ENCODE results near the gene PSMF1.

PSMF1 gene

DNA sequence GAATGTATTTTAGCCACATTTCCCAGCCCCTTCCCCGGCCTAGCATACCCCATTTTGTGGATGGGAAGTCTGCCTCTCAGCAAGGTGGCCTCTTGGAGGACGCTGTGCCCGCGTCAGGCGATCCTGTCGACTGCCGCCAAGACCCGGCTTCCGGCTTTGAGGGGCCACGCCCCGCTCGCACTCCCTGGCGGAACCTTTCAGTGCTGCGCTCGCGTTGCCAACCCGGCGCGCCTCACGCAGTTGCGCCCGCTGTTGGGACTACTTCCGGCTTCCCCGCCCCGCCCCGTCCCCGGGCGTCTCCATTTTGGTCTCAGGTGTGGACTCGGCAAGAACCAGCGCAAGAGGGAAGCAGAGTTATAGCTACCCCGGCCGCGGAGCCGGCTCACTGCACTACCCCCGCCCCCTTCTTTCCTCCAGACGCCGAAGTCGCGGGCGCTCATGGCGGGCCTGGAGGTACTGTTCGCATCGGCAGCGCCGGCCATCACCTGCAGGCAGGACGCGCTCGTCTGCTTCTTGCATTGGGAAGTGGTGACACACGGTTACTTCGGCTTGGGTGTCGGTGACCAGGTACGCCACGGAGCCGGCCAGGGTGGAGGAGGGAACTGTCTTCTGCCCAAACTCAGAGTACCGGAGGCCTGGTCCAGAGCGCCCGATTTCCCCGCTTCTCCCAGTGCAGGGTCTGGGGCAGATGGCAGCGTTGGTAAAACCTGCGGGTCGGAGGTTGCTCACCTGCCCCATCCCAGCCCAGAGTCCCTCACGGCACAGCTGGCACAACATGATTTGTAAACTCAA, at the start of gene PSMF1:
Gene PSMF1 (plus strand): TSS at position 267 of the 792 bp plus-strand sequence. CDS start 172 bp downstream, at position 439.
- TF ChIP-seq, protein P1, sequence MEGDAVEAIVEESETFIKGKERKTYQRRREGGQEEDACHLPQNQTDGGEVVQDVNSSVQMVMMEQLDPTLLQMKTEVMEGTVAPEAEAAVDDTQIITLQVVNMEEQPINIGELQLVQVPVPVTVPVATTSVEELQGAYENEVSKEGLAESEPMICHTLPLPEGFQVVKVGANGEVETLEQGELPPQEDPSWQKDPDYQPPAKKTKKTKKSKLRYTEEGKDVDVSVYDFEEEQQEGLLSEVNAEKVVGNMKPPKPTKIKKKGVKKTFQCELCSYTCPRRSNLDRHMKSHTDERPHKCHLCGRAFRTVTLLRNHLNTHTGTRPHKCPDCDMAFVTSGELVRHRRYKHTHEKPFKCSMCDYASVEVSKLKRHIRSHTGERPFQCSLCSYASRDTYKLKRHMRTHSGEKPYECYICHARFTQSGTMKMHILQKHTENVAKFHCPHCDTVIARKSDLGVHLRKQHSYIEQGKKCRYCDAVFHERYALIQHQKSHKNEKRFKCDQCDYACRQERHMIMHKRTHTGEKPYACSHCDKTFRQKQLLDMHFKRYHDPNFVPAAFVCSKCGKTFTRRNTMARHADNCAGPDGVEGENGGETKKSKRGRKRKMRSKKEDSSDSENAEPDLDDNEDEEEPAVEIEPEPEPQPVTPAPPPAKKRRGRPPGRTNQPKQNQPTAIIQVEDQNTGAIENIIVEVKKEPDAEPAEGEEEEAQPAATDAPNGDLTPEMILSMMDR (IDR thresholded peaks at IDR 0.05), result no peak

GRCh38 chr20:1072258-1072657, 46.1 kb upstream of the PSMF1 start:
- TF ChIP-seq, protein P1 (IDR thresholded peaks at IDR 0.05), result no peak

DNA sequence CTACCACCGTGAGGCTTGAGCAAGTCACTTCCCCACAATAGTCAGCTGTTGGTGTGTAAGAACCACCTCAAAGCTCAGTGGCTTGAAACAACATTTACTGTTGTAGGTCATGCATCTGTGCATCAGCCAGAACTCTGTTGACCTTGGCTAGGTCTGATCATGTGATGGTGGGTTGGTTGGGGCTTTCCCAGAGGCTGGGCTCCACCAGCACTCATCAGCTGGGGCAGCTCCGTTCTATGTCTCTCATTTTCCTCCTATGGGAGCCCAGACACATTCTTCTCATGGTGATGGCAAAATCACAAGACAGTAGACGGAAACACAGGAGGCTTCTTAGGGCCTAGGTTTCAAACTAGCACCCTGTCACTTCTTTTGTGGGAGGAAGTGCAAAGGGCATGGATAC, 42.8 kb upstream of the PSMF1 start:
- TF ChIP-seq, protein P1 (IDR thresholded peaks at IDR 0.05), result no peak

- TF ChIP-seq, protein P1 (IDR thresholded peaks at IDR 0.05), result no peak
Observed at GRCh38 chr20:1081891-1082290, 36.5 kb upstream of the PSMF1 start.

GRCh38 chr20:1083431-1084080, 34.8 kb upstream of the PSMF1 start:
- TF ChIP-seq, protein P1 (IDR thresholded peaks at IDR 0.05), result no peak

DNA sequence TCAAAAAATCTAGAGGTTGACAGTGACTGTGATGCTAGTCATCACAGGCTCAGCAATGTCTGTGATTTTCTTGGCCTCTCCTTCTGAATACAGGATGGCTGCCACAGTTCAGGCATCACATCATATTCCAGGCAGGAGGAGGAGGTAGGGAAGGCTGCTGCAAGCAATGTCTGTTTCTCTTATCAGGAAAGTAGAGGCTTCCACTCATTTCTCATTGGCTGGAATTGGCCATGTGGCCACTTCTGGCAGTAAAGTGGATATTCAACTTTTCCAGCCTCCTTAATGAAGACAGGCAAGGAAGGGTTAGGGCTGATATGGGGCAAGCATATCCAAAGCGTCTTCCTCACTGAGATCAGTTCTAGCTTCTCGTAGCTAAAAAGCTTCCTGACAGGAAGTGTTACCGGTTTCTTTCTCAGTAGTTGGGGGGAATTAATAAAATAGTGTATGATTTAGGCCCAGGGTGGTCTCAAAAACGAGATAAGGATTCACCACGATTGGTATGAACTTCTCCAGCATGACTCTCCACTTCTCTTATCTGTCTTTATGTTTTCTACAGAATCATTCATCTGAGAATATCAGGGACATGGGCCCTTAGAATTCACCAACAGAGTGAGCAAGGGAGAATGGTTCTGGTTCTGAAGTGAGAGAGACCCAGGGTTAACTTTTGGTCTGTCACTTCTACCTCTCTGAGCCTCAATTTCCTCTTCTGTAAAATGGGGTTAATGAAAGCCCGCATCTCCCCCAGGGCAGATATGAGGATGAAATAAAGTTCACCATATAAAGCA, 32.7 kb upstream of the PSMF1 start:
- TF ChIP-seq, protein P1 (IDR thresholded peaks at IDR 0.05), result no peak

All from LNCAP (cell line).